NB4 (cell line): ENCODE results near the gene PSMA7.

Experiments used
- CTCF ChIP-seq: IDR thresholded peaks from one replicate; pipeline ENCODE4 v1.5.1; 2012; ENCODE audit warnings: low read depth, low read length
- MAX ChIP-seq: IDR thresholded peaks from 2 replicates; pipeline ENCODE4 v1.6.1; 2011; ENCODE audit warnings: low read depth, low read length
- MYC ChIP-seq: IDR thresholded peaks from 2 replicates; pipeline ENCODE4 v1.6.1; 2011; ENCODE audit warnings: low read depth, low read length
- POLR2A ChIP-seq: IDR thresholded peaks from 2 replicates; pipeline ENCODE4 v1.6.1; 2011; ENCODE audit warnings: mild to moderate bottlenecking; ENCODE audit not compliant: insufficient read length; ENCODE audit errors: extremely low read depth

GRCh38 chr20:62104791-62105345 is 38.3 kb downstream of the PSMA7 start:
- no peak for TF ChIP-seq CTCF
- no peak for TF ChIP-seq MAX
- no peak for TF ChIP-seq POLR2A
- no peak for TF ChIP-seq MYC
